Gastrocnemius medialis (tissue), 4 donors: ENCODE data around the gene FGFRL1.

Experiments
- POLR2A ChIP-seq, 2 donors: fragments of 450-650 bp; IDR thresholded peaks; one replicate each; pipeline ENCODE4 v1.6.1; 2017; ENCODE audit warnings: antibody characterized with exemption in 2 of 2, mild to moderate bottlenecking in 2 of 2, moderate library complexity in 2 of 2
- TF ChIP-seq, protein P1 (sequence below), 5 experiments: fragments of 450-650 bp in 3 of 5; fragments of 200-600 bp in 2 of 5; sonication (generic) in 2 of 5; IDR thresholded peaks in 4 of 5; conservative IDR thresholded peaks in 1 of 5; 1 replicate in 4 of 5; 2 replicates in 1 of 5; pipeline ENCODE4 v1.5.1; 2016 to 2019; ENCODE audit warnings: antibody characterized with exemption in 5 of 5, mild to moderate bottlenecking in 3 of 5, moderate library complexity in 3 of 5

DNA sequence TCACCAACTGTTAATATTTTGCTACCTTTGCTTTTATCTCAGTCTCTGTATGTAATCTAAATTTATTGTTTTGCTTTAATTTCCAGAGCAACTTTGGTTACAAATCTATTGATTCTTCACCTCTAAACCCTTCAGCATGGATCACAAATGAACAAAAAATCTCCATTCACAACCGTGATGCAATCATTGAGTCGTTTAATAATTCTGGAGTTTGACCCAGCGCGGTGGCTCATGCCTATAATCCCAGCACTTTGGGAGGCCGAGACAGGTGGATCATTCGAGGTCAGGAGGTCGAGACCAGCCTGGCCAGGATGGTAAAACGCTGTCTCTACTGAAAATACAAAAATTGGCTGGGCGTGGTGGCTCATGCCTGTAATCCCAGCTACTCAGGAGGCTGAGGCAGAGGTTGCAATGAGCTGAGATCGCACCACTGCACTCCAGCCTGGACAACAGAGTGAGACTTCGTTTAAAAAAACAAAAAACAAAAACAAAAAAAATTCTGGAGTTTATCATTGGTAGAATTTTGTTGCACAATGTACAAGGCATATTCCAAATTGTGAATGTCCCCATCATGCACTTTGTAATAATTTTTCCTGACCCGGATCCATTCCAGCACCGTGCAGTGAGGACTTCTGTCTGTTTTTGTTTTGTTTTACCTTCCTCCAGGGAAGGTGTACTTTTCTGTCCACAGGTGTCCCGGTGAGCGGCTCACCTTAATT, 26.9 kb upstream of the FGFRL1 start:
- TF ChIP-seq, protein P1, sequence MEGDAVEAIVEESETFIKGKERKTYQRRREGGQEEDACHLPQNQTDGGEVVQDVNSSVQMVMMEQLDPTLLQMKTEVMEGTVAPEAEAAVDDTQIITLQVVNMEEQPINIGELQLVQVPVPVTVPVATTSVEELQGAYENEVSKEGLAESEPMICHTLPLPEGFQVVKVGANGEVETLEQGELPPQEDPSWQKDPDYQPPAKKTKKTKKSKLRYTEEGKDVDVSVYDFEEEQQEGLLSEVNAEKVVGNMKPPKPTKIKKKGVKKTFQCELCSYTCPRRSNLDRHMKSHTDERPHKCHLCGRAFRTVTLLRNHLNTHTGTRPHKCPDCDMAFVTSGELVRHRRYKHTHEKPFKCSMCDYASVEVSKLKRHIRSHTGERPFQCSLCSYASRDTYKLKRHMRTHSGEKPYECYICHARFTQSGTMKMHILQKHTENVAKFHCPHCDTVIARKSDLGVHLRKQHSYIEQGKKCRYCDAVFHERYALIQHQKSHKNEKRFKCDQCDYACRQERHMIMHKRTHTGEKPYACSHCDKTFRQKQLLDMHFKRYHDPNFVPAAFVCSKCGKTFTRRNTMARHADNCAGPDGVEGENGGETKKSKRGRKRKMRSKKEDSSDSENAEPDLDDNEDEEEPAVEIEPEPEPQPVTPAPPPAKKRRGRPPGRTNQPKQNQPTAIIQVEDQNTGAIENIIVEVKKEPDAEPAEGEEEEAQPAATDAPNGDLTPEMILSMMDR (IDR thresholded peaks at IDR 0.05 in 4 of 5, conservative IDR thresholded peaks at IDR 0.05 in 1 of 5), result no peak
- no peak for TF ChIP-seq POLR2A (IDR thresholded peaks at IDR 0.05)
